NCI-H1694 (cell line): Measurements from ENCODE around the gene TTC28.

Source experiments
- DNase-seq: peaks from one replicate; lab custom pipeline; 2025; lab: John Stamatoyannopoulos, UW

The TTC28 gene

GRCh38 chr22:28440592-28441390 lies 238.8 kb downstream of the TTC28 start:
- DNase-seq: no peak

DNA sequence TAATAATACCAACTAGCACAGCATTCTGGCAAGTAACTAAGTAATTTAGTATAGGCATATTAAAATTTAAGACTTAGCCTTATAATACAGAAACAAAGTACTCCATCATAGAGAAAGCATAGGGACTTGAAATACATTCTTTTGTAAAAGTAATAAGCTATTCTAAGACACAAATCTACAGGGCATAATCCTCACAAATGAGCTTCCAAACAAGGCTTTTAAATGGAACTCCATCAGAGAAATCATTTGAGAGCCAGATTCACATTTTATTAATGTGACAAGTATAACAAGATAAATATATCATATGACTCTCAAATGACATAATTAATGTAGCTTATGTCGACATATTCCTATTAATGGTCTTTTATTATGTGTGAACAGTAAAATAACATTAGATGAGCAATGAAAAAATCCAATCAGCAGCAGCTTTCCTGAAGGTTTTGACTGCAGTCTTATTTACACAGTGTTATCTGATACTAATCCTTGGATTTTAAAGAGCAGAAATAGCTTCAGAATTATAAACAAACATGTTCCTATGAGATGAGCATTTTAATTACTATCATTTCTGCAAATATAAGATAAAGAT lies 241.4 kb downstream of the TTC28 start:
- no peak for DNase-seq

- DNase-seq: no peak
Measured at GRCh38 chr22:28435982-28436381, 243.7 kb downstream of the TTC28 start.

DNA sequence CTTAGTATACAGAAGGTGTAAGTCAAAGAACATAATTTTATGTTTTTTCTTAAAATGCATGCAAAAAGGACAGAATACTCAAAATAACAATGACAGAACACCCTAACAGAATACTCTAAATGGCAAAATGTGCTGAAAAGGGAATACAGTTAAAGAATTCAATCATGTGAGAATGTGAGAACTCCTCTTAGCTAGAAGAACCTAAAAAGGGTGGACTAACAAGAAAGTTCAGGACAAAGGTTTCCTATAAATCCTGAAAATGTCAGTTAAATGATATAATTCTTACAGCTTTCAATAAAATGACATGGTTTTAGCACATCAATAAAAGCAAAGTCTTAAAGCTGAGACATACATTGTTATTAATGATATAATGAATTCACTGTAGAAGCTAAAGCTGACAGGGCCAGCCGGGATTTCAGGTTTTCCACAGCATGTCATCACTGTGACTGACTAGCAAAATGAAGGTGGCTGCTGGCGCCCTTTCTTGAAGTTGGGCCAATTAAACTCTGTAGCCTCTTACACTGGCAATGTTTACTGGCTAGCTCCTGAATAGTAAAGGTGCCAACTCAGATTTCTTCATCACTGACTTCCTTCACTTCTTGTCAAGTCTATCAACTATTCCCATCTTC lies 244.4 kb downstream of the TTC28 start:
- DNase-seq: no peak

GRCh38 chr22:28430466-28431025 lies 249.1 kb downstream of the TTC28 start:
- DNase-seq: no peak

GRCh38 chr22:28429711-28430110 lies 249.9 kb downstream of the TTC28 start:
- DNase-seq: no peak

GRCh38 chr22:28428271-28428670 lies 251.4 kb downstream of the TTC28 start:
- no peak for DNase-seq

GRCh38 chr22:28426346-28427132 lies 253.1 kb downstream of the TTC28 start:
- DNase-seq: no peak

- DNase-seq: no peak
Measured at GRCh38 chr22:28425211-28425610, 254.4 kb downstream of the TTC28 start.

GRCh38 chr22:28424427-28425080 lies 255.1 kb downstream of the TTC28 start:
- peak; percentile 66 for DNase-seq

DNA sequence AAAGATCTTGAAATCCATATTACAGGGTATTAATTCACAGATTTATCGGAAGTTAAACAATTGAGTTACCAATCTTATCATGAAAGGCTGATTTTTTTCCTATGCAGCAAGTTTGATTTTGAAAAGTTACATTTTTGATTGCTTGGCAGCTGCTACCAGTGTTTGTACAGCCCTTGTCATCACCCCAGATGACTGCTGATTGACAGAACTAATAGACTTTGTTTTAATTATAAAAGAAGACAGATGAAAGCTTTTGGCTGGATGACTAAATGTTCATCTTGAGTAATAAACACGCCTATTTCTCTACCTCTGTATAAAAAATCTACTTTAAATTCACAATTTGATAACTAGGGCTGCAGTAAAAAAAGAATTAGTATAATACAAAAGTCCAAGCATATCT lies 259.7 kb downstream of the TTC28 start:
- no peak for DNase-seq

DNA sequence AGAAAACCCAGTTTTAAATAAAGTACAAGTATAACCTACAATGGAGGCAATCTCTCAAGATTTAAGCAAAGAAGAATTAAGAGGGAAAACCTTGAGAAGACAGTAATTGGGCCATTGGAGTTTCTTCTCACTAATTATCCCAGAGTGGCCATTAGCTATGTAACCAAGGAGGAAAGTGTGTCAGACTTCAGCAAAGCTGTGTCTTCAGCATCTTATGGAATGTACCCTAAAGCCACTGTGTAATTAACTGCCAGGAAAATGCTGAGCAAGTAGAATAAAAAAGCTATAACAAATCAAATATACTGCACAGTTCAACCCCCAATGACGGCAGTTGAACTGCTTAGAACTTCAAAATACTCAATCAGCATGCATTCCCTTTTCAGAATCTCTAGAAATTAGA lies 261.6 kb downstream of the TTC28 start:
- no peak for DNase-seq

- no peak for DNase-seq
Measured at GRCh38 chr22:28417431-28417830, 262.2 kb downstream of the TTC28 start.

DNA sequence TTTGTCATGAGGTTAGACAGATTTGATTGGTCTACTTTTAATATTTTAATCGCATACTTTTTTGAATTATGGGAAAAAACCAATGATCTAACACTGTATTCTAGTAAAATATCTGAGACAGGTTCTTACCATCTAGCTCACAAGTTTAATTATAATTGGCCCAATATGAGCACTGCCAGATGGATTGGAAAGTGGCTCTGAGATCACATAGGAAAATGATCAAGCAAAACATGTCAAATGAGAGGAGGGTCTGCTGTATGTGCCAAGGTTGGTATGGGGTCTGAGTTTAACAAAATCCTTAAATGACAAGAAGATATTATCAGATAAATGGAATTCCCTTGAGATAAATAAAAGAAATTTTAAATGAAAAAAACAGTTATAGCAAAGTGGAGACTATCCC lies 264.7 kb downstream of the TTC28 start:
- DNase-seq: no peak

DNA sequence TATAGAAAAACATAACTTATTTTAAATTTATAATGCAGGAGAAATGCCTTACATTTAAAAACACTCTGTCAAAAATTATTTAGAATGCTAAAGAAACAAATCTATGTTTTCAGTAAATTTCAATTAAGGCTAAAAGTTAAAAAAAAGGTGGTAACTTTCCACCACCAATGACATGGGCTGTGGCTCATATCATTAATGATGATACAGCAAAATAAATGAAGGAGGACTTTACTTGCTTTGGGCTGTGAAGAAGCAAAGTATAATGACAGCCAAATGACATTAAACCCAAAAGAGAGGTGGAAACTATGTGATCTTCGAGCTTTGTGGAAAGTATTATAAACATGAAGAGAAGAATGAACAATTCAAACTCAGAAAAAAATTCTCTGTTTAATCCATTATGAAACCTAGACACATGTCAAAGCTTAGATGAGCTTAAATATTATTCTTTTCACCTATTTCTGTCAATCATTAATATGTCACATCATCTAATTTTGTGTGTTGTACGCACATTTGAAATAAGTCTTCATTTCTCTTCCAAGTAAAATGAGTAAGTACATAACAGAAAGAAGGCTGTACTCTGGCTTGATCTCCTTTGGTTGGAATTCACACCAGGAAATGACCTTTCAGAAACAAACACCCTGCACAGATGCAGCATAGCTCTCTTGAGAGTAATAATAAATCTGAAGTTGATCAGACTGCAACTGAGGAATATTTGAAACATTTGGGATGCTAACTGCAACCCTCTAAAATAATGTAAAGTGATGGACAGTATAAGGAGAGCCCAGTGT lies 265.8 kb downstream of the TTC28 start:
- no peak for DNase-seq

- DNase-seq: no peak
Measured at GRCh38 chr22:28412109-28412508, 267.5 kb downstream of the TTC28 start.

- DNase-seq: no peak
Measured at GRCh38 chr22:28411125-28411524, 268.5 kb downstream of the TTC28 start.

- no peak for DNase-seq
Measured at GRCh38 chr22:28410050-28410816, 269.4 kb downstream of the TTC28 start.

GRCh38 chr22:28408709-28409108 lies 270.9 kb downstream of the TTC28 start:
- no peak for DNase-seq

DNA sequence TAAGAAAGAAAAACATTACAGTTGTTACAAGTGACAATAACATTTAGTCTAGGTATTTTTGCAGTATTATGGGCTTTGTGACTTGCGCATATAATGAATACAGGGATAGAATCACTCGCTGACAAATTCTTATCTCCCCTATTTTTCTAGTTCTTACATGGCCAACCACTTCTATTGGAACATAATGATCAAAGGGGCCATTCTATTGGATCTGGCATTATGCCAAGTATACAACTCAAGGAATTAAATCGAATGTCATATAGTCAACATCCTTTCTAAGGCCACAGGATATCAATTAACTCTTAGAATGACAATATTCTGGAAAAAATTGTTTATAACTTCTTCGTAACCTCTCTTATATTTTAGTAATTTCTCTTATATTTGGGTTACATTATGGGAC lies 272.0 kb downstream of the TTC28 start:
- DNase-seq: no peak
